Activated CD4-positive, alpha-beta T cell treated with anti-CD3 and anti-CD28 coated beads, Interleukin-2, amount 50 U/mL, for 16 hours (primary cell): ENCODE measurements around the gene SLIT3.

Source experiments
- DNase-seq: peaks from one replicate; pipeline ENCODE4 v3.0.0-alpha.2; 2020

Gene SLIT3

GRCh38 chr5:169098331-169099121, 202.4 kb downstream of the SLIT3 start:
- no peak for DNase-seq

GRCh38 chr5:169097374-169098326, 203.3 kb downstream of the SLIT3 start:
- DNase-seq: no peak

- DNase-seq: no peak
Measured at GRCh38 chr5:169095976-169096375, 205.0 kb downstream of the SLIT3 start.

GRCh38 chr5:169095410-169095960, 205.5 kb downstream of the SLIT3 start:
- no peak for DNase-seq

GRCh38 chr5:169094586-169095409, 206.1 kb downstream of the SLIT3 start:
- DNase-seq: no peak

- no peak for DNase-seq
Measured at GRCh38 chr5:169091396-169091980, 209.5 kb downstream of the SLIT3 start.

- DNase-seq: no peak
Measured at GRCh38 chr5:169089343-169089742, 211.6 kb downstream of the SLIT3 start.

GRCh38 chr5:169088028-169088725, 212.8 kb downstream of the SLIT3 start:
- DNase-seq: no peak

GRCh38 chr5:169085636-169086035, 215.3 kb downstream of the SLIT3 start:
- DNase-seq: no peak

GRCh38 chr5:169085212-169085611, 215.7 kb downstream of the SLIT3 start:
- DNase-seq: no peak

- DNase-seq: no peak
Measured at GRCh38 chr5:169084775-169085174, 216.2 kb downstream of the SLIT3 start.

- DNase-seq: no peak
Measured at GRCh38 chr5:169083394-169084018, 217.4 kb downstream of the SLIT3 start.

GRCh38 chr5:169081000-169081724, 219.8 kb downstream of the SLIT3 start:
- DNase-seq: no peak

- no peak for DNase-seq
Measured at GRCh38 chr5:169080448-169080911, 220.5 kb downstream of the SLIT3 start.

- no peak for DNase-seq
Measured at GRCh38 chr5:169079697-169080096, 221.2 kb downstream of the SLIT3 start.

GRCh38 chr5:169074839-169075238, 226.1 kb downstream of the SLIT3 start:
- DNase-seq: no peak

- no peak for DNase-seq
Measured at GRCh38 chr5:169072233-169072632, 228.7 kb downstream of the SLIT3 start.

GRCh38 chr5:169070413-169070812, 230.5 kb downstream of the SLIT3 start:
- no peak for DNase-seq

- no peak for DNase-seq
Measured at GRCh38 chr5:169067751-169068173, 233.2 kb downstream of the SLIT3 start.

GRCh38 chr5:169065400-169065799, 235.5 kb downstream of the SLIT3 start:
- DNase-seq: no peak
